Right renal cortex interstitium (tissue), 3 donors: ENCODE measurements around the gene SAP25. TPM values are rescaled to one million over a fixed set of nuclear protein-coding genes. Genes with fewer than 3 reads are reported as not detected.
"Not testable (repeated sequence)": the region's sequence is repeated elsewhere in the genome, so short reads cannot be mapped to it uniquely, and the experiment has no call there.

Source experiments
- DNase-seq, 3 donors: peaks; one replicate each; pipeline ENCODE4 v3.0.0-alpha.2; 2013; ENCODE audit warnings: low read depth in 3 of 3, low spot score in 2 of 3
- polyA plus RNA-seq, 3 donors: library from polyadenylated mRNA; unstranded; fragments of 120-200 nt; gene quantifications; one replicate each; pipeline ENCODE4 v1.2.1, GENCODE V29; 2013; ENCODE audit not compliant: insufficient read length in 3 of 3

Gene SAP25
- polyA plus RNA-seq, 3 donors: 0.82 to 1.7 (median 1.6) TPM

- no peak for DNase-seq
Measured at GRCh38 chr7:100539436-100540006, 34.2 kb downstream of the SAP25 start.

GRCh38 chr7:100538654-100539435, 34.9 kb downstream of the SAP25 start, which contains the start of gene AGFG2:
TSS of gene AGFG2 (plus strand) at chr7:100539203. CDS start at chr7:100539347, 144 bp downstream.
- DNase-seq: peak; percentile 95 to 99 (median 98)

GRCh38 chr7:100538348-100538653, 35.4 kb downstream of the SAP25 start:
- DNase-seq: no peak

GRCh38 chr7:100536695-100537094, 37.0 kb downstream of the SAP25 start:
- DNase-seq: not testable (repeated sequence)

- DNase-seq: not testable (repeated sequence)
Measured at GRCh38 chr7:100535982-100536381, 37.7 kb downstream of the SAP25 start.

GRCh38 chr7:100532165-100533022, 41.3 kb downstream of the SAP25 start:
- DNase-seq: no peak

- DNase-seq: not testable (repeated sequence)
Measured at GRCh38 chr7:100528108-100528866, 45.4 kb downstream of the SAP25 start.

- DNase-seq: not testable (repeated sequence)
Measured at GRCh38 chr7:100523192-100523591, 50.5 kb downstream of the SAP25 start.

Other genes starting within 250 kb of the SAP25 start
- gene PILRB, start 215.8 kb downstream of the SAP25 start, polyA plus RNA-seq: 10 to 100 TPM; 23.2 to 26.9 (median 23.8) TPM
- 1 to 10 TPM; 3.4 to 3.7 (median 3.5) TPM for gene PILRA, start 200.4 kb downstream of the SAP25 start, polyA plus RNA-seq
- gene ZCWPW1, start 145.2 kb downstream of the SAP25 start, polyA plus RNA-seq: 1 to 10 TPM; 5.4 to 6.5 (median 5.4) TPM
- gene MEPCE, start 144.1 kb downstream of the SAP25 start, polyA plus RNA-seq: 10 to 100 TPM; 49.4 to 57.1 (median 51.9) TPM
- gene PPP1R35, start 137.4 kb downstream of the SAP25 start, polyA plus RNA-seq: 10 to 100 TPM; 12.7 to 14.2 (median 13.9) TPM
- 1 to 10 TPM in 1 of 3 donors, under 1 TPM in 2; 0.58 to 1.4 (median 0.82) TPM for gene SPACDR, start 109.6 kb downstream of the SAP25 start, polyA plus RNA-seq
- gene TSC22D4, start 94.7 kb downstream of the SAP25 start, polyA plus RNA-seq: 10 to 100 TPM; 28.6 to 35.0 (median 29.4) TPM
- 1 to 10 TPM; 1.3 to 1.8 (median 1.4) TPM for gene NYAP1, start 90.0 kb downstream of the SAP25 start, polyA plus RNA-seq
- gene AGFG2, start 34.7 kb downstream of the SAP25 start, polyA plus RNA-seq: 10 to 100 TPM; 10.4 to 12.1 (median 10.4) TPM
- gene LRCH4, start 12.2 kb upstream of the SAP25 start, polyA plus RNA-seq: 10 to 100 TPM; 22.9 to 25.5 (median 23.3) TPM
- gene FBXO24, start 12.4 kb upstream of the SAP25 start, polyA plus RNA-seq: 1 to 10 TPM; 1.3 to 1.4 (median 1.4) TPM
- gene PCOLCE, start 28.5 kb upstream of the SAP25 start, polyA plus RNA-seq: 10 to 100 TPM; 76.9 to 87.6 (median 81.8) TPM
- gene MOSPD3, start 38.6 kb upstream of the SAP25 start, polyA plus RNA-seq: 10 to 100 TPM; 21.6 to 24.0 (median 23.8) TPM
- gene TFR2, start 67.7 kb upstream of the SAP25 start, polyA plus RNA-seq: under 1 TPM; 0.43 to 0.79 (median 0.78) TPM
- gene ACTL6B, start 82.5 kb upstream of the SAP25 start, polyA plus RNA-seq: not detected
- 100 to 1,000 TPM; 164 to 210 (median 185) TPM for gene GNB2, start 99.8 kb upstream of the SAP25 start, polyA plus RNA-seq
- gene GIGYF1, start 120.3 kb upstream of the SAP25 start, polyA plus RNA-seq: 10 to 100 TPM; 27.1 to 30.1 (median 27.1) TPM
- 10 to 100 TPM; 22.5 to 25.9 (median 23.3) TPM for gene POP7, start 132.2 kb upstream of the SAP25 start, polyA plus RNA-seq
- under 1 TPM in 2 of 3 donors, not detected in 1; 0.10 to 0.11 TPM for gene EPO, start 146.6 kb upstream of the SAP25 start, polyA plus RNA-seq
- under 1 TPM in 1 of 3 donors, not detected in 2; 0.03 TPM for gene ZAN, start 159.7 kb upstream of the SAP25 start, polyA plus RNA-seq